ENCODE data around the gene SMAD6.

SMAD6 gene

DNA sequence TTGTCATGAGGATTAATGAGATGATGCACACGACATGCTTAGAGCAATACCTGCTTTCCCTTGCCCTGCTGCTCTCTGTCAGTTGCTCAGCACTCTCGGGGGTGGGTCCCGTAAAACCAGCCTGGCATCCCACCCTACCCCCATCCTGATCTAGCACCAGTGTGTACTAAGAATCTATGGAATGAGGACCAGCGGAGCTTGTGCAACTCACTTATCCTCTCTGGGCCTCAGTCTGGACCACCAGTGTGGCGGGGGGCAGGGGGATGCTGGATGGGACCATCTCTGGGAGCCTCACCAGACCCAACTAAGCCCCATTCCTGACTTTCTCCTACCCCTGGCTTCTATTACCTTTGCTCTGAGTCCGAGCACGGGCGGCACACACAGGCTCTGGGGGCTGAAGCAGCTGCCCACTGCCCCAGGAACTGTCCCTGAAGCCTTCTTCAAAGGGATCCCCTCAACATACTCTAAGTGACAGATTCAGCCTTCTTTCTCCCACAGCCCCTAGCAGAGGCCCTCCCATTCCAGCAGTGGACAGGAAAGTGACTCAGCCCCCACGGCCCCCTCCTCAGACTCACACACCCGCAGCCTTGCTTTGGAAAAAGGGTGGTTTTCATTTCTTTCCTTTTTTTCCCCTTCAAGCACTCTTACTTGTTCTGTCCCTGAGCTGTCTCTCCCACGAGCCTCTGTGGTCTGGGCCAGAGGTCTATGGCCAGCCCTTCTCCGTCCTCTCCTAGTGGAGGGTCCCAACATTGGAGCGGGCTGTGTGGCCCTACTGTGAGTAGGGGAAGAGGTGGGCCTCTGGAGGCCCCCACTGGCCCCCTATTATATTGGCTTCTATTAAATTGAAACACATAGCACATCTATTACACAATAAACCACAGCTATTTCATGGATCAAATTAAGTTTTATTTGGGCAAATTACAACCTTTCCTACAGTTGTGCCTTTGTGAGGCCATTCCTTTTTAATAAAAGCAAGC is 100.3 kb downstream of the SMAD6 start:
- no peak for DNase-seq (ENCODE audit: low read depth)
- TF ChIP-seq, protein P1, sequence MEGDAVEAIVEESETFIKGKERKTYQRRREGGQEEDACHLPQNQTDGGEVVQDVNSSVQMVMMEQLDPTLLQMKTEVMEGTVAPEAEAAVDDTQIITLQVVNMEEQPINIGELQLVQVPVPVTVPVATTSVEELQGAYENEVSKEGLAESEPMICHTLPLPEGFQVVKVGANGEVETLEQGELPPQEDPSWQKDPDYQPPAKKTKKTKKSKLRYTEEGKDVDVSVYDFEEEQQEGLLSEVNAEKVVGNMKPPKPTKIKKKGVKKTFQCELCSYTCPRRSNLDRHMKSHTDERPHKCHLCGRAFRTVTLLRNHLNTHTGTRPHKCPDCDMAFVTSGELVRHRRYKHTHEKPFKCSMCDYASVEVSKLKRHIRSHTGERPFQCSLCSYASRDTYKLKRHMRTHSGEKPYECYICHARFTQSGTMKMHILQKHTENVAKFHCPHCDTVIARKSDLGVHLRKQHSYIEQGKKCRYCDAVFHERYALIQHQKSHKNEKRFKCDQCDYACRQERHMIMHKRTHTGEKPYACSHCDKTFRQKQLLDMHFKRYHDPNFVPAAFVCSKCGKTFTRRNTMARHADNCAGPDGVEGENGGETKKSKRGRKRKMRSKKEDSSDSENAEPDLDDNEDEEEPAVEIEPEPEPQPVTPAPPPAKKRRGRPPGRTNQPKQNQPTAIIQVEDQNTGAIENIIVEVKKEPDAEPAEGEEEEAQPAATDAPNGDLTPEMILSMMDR (IDR thresholded peaks at IDR 0.05; ENCODE audit: low read depth, low read length, missing control alignments), result no peak
- no peak overlapping the region for H3K4me3 ChIP-seq (ENCODE audit: low read depth, low read length)

DNA sequence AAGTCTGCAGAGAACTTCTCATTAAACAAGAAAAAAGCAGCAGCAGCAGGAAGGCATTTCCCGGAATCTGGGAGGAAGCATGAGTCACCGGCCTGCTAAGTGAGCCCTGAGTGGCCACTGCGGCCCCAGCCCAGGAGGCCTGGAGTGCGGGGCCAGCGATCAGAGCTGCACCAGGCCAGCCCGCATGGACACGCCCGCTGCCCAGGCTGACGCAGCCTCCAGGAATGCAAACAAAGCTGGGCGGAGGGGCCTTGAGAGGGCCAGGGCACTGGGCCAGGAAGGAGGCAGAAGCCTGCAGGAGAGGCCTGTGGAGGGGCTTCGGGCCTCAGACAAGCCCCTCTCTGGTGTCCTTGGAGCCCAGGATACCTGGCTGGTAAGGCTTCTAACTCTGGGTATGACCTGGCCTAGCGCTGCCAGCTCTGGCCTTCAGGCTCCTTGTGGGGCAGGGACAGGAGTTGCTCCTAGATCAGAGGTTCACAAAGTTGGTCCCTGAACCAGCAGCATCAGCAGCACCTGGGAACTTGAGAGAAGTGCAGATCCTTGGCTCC is 101.2 kb downstream of the SMAD6 start:
- TF ChIP-seq, protein P1 (IDR thresholded peaks at IDR 0.05; ENCODE audit: low read depth, low read length, missing control alignments), result no peak
- no peak overlapping the region for H3K4me3 ChIP-seq (ENCODE audit: low read depth, low read length)
- no peak for DNase-seq (ENCODE audit: low read depth)

DNA sequence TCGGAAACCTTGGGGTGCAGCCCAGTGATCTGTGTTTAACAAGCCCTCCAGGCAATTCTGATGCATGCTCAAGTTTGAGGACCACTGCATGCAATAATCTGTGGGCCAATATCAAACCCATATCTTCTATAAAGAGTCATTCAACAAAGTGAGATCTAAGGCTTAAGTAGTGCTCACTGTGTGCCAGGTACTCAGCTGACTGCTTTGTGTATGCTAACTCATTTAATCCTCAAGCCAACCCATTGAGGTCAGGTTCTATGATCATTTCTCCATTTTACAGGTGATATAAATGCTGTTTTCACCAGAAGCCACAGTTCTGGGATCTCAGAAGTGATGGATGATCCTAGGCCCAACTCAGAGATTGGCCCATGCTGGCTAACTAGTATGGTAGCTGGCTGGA is 101.7 kb downstream of the SMAD6 start:
- DNase-seq (ENCODE audit: low read depth), result no peak
- H3K4me3 ChIP-seq (ENCODE audit: low read depth, low read length), result no peak overlapping the region
- TF ChIP-seq, protein P1 (IDR thresholded peaks at IDR 0.05; ENCODE audit: low read depth, low read length, missing control alignments), result no peak

DNA sequence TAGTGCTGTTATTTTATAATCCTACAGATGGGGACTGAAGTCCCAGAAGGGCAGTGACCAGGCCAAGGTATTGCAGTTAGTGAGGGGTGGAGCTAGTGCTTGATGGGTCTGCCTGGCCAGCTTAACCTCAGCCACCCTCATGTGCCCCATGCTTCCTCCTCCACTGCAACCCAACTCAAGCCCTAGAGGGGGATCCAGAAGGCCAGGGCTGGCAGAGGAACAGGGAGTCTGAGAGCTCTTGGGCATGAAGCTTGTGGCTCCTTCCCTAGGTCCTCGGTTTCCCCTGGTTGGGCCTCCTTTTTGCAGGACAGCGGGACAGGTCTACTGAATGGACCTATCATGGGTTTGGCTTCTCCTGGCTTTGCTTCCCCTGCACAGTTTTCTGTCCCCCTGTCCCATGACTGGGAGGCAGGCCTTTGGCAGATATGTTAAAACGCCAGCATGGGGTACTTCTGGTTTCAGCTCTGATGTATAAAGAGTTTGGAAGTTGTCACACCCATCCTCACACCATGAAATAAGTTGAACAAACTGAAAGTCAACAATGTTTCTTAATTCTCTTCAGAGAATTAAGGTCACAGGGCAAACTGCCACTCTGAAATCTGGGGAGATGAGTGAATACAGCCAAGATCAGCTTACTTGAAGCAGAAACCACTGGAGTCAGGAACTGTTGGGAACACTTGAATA is 103.3 kb downstream of the SMAD6 start:
- no peak overlapping the region for H3K4me3 ChIP-seq (ENCODE audit: low read depth, low read length)
- TF ChIP-seq, protein P1 (IDR thresholded peaks at IDR 0.05; ENCODE audit: low read depth, low read length, missing control alignments), result no peak

DNA sequence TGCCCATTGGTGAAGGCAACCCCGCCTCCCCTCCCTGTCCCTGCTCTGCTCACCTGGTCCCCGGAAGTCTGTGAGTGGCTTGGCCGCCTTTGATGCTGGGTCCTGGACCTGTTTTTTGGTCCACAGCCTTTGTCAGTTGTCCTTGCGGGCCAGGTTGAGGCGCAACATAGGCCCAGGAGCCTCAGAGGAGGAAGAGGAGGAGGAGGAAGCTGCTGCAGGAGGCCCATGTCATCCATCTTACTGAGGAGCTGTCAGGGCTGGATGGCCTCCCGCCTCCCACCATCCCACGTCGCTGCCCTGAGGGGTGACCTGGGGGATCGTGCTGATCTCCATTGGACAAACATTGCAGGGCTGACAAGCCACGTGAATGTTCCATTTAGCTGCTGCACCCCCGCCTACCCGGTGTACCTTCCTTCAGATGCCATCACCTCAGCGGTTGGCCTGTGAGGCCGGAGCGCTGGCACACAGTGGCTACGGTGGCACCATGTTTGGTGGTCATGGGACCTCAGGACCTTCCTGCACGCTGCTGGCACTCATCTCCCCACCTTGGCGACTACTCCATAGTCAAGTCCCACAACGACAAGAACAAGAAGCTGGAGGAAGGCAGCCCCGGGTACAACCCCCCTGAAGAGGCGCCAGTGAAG is 106.3 kb downstream of the SMAD6 start:
- DNase-seq (ENCODE audit: low read depth), result no peak
- TF ChIP-seq, protein P1 (IDR thresholded peaks at IDR 0.05; ENCODE audit: low read depth, low read length, missing control alignments), result no peak
- no peak overlapping the region for H3K4me3 ChIP-seq (ENCODE audit: low read depth, low read length)

More for the DNA sequence above, 103.3 kb downstream of the SMAD6 start:
- DNase-seq (ENCODE audit: low read depth), result no peak

DNA sequence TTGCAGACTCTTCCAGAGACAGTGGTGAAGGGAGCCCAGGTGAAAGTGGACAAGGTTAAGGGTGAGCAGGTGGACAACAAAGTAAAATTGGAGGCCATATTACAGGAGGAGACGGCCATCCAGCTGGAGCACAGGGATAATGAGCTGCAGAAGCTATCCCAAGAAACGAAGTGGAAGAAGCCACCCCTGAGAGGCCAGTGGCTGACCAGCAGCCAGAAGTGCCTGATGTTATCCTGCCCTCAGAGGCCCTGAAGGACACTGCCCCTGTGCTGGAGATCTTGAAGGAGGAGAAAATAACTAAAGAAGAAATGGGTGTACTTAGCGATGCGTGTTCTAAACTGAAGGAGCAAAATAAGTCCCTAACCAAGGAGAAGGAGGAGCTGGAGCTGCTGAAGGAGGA is 107.6 kb downstream of the SMAD6 start:
- H3K4me3 ChIP-seq (ENCODE audit: low read depth, low read length), result no peak overlapping the region
- TF ChIP-seq, protein P1 (IDR thresholded peaks at IDR 0.05; ENCODE audit: low read depth, low read length, missing control alignments), result no peak
- DNase-seq (ENCODE audit: low read depth), result no peak
